ENCODE measurements around the gene MIB1.

DNA sequence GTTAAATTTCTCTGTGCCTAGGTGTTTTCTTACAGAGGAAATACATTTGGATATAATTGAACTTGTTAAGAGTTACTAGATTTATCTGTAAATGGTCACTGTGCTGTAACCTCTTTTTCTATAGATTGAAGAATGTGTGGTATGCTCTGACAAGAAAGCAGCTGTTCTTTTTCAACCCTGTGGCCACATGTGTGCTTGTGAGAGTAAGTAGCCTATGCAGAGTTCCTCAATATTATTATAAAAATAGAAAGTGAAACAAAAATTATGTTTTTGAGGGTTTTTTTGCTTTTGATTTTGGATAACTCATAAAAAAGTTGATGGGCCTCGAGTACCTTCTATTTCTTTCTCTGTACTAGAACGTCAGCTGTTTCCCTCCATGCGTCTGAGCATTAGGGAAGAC lies 112.4 kb downstream of the MIB1 start:
- TF ChIP-seq, protein P1, sequence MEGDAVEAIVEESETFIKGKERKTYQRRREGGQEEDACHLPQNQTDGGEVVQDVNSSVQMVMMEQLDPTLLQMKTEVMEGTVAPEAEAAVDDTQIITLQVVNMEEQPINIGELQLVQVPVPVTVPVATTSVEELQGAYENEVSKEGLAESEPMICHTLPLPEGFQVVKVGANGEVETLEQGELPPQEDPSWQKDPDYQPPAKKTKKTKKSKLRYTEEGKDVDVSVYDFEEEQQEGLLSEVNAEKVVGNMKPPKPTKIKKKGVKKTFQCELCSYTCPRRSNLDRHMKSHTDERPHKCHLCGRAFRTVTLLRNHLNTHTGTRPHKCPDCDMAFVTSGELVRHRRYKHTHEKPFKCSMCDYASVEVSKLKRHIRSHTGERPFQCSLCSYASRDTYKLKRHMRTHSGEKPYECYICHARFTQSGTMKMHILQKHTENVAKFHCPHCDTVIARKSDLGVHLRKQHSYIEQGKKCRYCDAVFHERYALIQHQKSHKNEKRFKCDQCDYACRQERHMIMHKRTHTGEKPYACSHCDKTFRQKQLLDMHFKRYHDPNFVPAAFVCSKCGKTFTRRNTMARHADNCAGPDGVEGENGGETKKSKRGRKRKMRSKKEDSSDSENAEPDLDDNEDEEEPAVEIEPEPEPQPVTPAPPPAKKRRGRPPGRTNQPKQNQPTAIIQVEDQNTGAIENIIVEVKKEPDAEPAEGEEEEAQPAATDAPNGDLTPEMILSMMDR (IDR thresholded peaks at IDR 0.05), result no peak
- TF ChIP-seq POLR2AphosphoS5 (IDR thresholded peaks at IDR 0.05; ENCODE audit: low read depth, low read length), result no peak
- TF ChIP-seq, protein P2, sequence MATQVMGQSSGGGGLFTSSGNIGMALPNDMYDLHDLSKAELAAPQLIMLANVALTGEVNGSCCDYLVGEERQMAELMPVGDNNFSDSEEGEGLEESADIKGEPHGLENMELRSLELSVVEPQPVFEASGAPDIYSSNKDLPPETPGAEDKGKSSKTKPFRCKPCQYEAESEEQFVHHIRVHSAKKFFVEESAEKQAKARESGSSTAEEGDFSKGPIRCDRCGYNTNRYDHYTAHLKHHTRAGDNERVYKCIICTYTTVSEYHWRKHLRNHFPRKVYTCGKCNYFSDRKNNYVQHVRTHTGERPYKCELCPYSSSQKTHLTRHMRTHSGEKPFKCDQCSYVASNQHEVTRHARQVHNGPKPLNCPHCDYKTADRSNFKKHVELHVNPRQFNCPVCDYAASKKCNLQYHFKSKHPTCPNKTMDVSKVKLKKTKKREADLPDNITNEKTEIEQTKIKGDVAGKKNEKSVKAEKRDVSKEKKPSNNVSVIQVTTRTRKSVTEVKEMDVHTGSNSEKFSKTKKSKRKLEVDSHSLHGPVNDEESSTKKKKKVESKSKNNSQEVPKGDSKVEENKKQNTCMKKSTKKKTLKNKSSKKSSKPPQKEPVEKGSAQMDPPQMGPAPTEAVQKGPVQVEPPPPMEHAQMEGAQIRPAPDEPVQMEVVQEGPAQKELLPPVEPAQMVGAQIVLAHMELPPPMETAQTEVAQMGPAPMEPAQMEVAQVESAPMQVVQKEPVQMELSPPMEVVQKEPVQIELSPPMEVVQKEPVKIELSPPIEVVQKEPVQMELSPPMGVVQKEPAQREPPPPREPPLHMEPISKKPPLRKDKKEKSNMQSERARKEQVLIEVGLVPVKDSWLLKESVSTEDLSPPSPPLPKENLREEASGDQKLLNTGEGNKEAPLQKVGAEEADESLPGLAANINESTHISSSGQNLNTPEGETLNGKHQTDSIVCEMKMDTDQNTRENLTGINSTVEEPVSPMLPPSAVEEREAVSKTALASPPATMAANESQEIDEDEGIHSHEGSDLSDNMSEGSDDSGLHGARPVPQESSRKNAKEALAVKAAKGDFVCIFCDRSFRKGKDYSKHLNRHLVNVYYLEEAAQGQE (IDR thresholded peaks at IDR 0.05; ENCODE audit: insufficient read depth in 1 of 2, low read depth in 2 of 2, low read length in 1 of 2), result no peak
